RWPE2 (cell line): ENCODE measurements around the gene PACS1.

Experiments used
- ATAC-seq: fragments of 200-7000 bp; cut with Tn5 transposase; 3 replicates; pipeline ENCODE4 v1.9.1; 2021; ENCODE audit warnings: low read depth
- DNase-seq: peaks from one replicate; pipeline ENCODE4 v3.0.0-alpha.2; 2020; ENCODE audit warnings: low spot score
- H3K27ac ChIP-seq: fragments of 450-650 bp; 2 replicates; pipeline ENCODE4 v1.5.1; 2017; ENCODE audit warnings: mild to moderate bottlenecking; ENCODE audit not compliant: poor library complexity, severe bottlenecking
- H3K27me3 ChIP-seq: fragments of 250-450 bp; sonication (Bioruptor Pico); 2 replicates; pipeline ENCODE4 v1.5.1; 2021; ENCODE audit warnings: mild to moderate bottlenecking, moderate library complexity; ENCODE audit not compliant: insufficient read depth, poor library complexity, severe bottlenecking
- H3K36me3 ChIP-seq: fragments of 250-450 bp; sonication (Bioruptor Pico); 2 replicates; pipeline ENCODE4 v1.5.1; 2020; ENCODE audit warnings: low read depth, mild to moderate bottlenecking, moderate library complexity
- H3K4me1 ChIP-seq: fragments of 250-450 bp; sonication (Bioruptor Pico); 2 replicates; pipeline ENCODE4 v1.5.1; 2021; ENCODE audit warnings: mild to moderate bottlenecking, moderate library complexity; ENCODE audit not compliant: insufficient read depth, poor library complexity, severe bottlenecking
- H3K4me3 ChIP-seq: fragments of 250-450 bp; sonication (Bioruptor Pico); 2 replicates; pipeline ENCODE4 v1.5.1; 2021; ENCODE audit warnings: mild to moderate bottlenecking, moderate library complexity; ENCODE audit not compliant: severe bottlenecking
- H3K9me3 ChIP-seq: fragments of 250-450 bp; sonication (Bioruptor Pico); 2 replicates; pipeline ENCODE4 v1.5.1; 2021; ENCODE audit warnings: mild to moderate bottlenecking, moderate library complexity; ENCODE audit not compliant: severe bottlenecking
- TF ChIP-seq, protein P1 (sequence below): fragments of 450-650 bp; IDR thresholded peaks from one replicate; pipeline ENCODE4 v1.5.1; 2017; ENCODE audit warnings: mild to moderate bottlenecking, moderate library complexity; ENCODE audit not compliant: poor library complexity, severe bottlenecking

The PACS1 gene

DNA sequence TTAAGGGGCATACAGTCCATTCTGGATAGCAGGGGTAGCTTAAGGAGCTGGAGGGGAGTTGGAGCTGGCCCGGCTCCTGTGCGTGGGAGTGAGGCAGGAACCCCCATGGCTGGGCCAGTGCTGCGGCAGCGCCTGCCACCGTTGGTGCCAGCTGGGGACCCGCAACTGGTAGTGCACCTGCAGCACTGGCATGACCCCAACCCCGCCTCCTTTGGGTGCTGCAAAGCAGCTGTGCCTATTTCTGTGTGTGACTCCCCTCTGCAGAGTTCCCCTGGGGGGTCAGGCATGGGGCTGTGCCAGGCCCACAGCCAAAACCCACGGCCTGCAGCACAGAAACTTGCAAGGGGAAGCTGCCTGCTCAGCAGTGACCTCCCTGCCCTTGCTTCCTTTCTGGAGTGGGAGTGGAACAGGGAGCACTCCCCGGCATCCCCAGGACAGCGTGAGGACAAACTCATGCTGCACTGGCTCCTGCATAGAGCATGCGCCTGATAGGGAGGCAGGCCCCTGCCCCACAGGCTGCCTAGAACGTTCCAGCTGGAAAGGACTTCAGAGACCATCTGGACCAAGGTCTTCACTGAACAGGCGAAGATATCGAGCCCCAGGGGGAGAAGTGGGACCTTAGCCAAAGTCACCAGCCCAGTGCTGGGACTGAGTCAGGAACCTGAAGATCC is 172.2 kb downstream of the PACS1 start:
- TF ChIP-seq, protein P1, sequence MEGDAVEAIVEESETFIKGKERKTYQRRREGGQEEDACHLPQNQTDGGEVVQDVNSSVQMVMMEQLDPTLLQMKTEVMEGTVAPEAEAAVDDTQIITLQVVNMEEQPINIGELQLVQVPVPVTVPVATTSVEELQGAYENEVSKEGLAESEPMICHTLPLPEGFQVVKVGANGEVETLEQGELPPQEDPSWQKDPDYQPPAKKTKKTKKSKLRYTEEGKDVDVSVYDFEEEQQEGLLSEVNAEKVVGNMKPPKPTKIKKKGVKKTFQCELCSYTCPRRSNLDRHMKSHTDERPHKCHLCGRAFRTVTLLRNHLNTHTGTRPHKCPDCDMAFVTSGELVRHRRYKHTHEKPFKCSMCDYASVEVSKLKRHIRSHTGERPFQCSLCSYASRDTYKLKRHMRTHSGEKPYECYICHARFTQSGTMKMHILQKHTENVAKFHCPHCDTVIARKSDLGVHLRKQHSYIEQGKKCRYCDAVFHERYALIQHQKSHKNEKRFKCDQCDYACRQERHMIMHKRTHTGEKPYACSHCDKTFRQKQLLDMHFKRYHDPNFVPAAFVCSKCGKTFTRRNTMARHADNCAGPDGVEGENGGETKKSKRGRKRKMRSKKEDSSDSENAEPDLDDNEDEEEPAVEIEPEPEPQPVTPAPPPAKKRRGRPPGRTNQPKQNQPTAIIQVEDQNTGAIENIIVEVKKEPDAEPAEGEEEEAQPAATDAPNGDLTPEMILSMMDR: no peak
- ATAC-seq: no peak
- Histone ChIP-seq H3K27ac (no peak overlapping the region), H3K27me3 (no peaks in the 10 kb centered on the region), H3K9me3 (no peaks in the 10 kb centered on the region), H3K4me1 (no peaks in the 10 kb centered on the region), H3K4me3 (no peak overlapping the region), H3K36me3 (peaks cover 24% of the 10 kb centered on the region)
- no peak for DNase-seq

DNA sequence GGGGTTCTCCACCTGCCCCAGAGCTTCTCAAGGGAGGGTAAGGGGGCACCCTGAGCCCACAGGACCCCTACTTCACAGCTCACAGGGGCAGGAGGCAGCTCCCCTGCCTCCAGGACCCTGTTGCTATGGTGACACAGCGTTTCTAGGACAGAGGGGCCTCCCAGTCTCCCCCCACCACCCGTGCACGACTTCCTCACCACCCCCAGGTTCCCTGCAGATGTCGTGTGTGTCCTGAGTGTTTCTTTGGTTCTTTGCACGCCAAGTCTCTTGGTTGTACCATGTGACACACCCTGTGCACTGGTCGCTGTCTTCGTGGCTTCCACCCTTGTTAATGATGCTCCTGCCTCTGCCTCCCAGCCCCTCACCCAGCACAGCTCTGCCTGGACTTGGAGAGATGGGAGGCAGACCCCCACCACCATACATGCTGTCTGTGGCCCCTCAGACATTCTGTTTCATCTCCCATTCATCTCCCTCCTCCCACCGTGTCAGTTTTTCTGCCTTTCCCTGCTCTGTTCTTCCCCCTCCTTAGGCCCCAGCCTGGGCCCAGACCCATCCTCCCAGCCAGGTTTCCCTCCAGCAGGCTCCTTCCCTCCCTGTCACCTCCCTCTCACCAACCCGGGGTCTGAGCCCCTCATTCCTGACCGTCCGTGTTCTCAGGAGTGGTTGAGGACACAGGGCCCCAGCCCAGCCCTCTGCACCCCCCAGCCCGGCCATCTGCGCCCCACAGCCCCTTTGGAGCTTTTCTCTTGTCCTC is 173.9 kb downstream of the PACS1 start:
- ATAC-seq (no peak), DNase-seq (no peak)
- no peak overlapping the region for H3K27ac ChIP-seq
- H3K9me3 ChIP-seq: no peaks in the 10 kb centered on the region
- no peaks in the 10 kb centered on the region for H3K27me3 ChIP-seq
- TF ChIP-seq, protein P1: no peak
- H3K4me3 ChIP-seq: no peak overlapping the region
- H3K4me1 ChIP-seq: no peaks in the 10 kb centered on the region
- H3K36me3 ChIP-seq: peaks cover 24% of the 10 kb centered on the region

DNA sequence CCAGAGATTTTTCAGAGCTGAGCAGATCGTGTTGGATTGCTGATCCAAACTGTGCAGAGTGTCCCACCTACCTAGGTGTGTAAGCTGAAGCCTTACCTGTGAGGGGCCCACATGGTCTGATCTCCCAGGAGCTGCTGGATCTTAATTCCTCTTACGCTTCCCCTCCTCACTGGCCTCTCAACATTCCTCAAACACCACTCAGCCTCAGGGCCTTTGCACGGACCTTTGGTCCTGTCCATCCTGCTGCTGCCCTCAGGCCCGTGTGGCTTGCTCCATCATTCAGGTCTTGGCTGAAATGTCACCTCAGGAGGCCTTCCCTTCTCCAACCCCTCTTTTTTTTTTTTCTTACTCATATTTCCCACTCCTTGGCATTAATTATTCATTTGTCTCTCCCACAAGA is 177.2 kb downstream of the PACS1 start:
- H3K36me3 ChIP-seq: no peaks in the 10 kb centered on the region; the same call in 1 of the 2 replicates
- no peak for ATAC-seq
- H3K4me1 ChIP-seq: no peaks in the 10 kb centered on the region
- no peak for DNase-seq
- no peak overlapping the region for H3K4me3 ChIP-seq
- H3K9me3 ChIP-seq: no peaks in the 10 kb centered on the region
- no peak overlapping the region for H3K27ac ChIP-seq
- TF ChIP-seq, protein P1: no peak
- H3K27me3 ChIP-seq: no peaks in the 10 kb centered on the region

DNA sequence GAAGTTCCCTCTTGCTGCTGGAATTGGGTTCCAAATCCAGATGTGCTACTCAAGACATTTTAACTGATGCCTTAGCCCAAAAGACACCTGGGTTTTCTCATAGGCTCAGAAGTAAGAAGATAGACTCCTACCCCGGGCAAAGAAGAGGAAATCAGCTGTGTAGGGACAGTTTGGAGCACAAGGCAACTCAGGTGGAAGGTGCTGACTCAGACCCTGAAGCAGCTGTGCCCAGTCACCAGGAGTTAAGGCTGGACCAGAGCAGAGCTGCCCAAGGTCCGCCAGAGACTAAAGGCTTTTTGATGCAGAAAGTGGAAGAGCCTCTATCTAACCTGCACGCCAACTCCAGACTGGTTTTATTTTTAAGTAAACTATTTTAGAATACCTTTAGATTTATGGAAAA is 177.7 kb downstream of the PACS1 start:
- Histone ChIP-seq H3K27ac (no peak overlapping the region), H3K27me3 (no peaks in the 10 kb centered on the region)
- no peak for ATAC-seq

More for the DNA sequence above, 177.7 kb downstream of the PACS1 start:
- Histone ChIP-seq H3K4me1 (no peaks in the 10 kb centered on the region), H3K9me3 (no peaks in the 10 kb centered on the region), H3K4me3 (no peak overlapping the region), H3K36me3 (no peaks in the 10 kb centered on the region)
- no peak for DNase-seq
- TF ChIP-seq, protein P1: no peak
